ENCODE data around the gene HOXA2. TPM values are rescaled to one million over a fixed set of nuclear protein-coding genes. Genes with fewer than 3 reads are reported as not detected.

Gene HOXA2
- total and polyA plus RNA-seq, 2 of the 13 experiments (the other 11 are each of a cell fraction or from before 2014, with no cell fraction given), result 0.22 to 0.29 TPM

DNA sequence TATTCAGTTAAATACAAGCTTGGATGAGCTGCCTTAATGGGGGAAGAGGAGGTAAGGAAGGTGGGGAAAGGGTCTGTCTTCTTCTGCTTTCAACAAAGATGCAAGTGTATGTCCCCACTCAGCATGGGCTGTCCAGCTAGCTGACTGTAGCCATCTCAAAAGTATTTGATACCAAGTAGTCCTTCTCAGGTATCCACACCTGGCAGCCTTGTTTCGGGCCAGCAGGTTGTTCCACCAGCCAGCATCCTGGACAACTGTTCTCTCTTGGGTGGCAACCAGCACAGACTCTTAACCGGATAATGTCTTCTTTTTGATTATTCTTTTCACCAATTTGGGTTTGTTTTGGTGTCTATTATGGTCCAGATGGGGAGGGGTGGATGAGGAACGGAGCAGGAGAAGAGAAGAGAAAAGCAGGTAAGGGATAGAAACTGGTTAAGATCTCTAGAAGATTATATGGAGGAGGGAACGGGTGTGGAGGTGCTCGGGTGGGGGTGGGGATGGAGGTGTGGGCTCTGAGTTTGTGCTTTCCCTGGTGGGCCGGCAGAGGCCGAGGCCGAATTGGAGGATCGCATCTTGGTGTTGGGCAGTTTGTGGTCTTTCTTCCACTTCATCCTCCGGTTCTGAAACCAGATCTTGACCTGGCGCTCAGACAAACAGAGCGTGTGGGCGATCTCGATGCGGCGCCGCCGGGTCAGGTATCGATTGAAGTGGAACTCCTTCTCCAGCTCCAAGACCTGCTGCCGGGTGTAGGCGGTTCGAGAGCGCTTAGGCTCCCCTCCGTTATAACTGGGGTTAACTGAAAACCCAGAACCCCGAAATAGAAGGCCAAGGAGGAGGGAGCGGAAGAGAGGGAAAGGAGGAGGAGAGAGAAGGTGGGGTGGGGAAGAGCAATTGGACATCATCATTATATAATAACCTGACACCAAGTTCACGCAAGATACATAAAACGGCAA is 26.6 kb upstream of the HOXA2 start (continued):
- 0 out of 2 replicates have a peak, but pooled peaks have one; percentile 9 for TF ChIP-seq ZNF605 (CRISPR knock-in tag; IDR thresholded peaks at IDR 0.05)

DNA sequence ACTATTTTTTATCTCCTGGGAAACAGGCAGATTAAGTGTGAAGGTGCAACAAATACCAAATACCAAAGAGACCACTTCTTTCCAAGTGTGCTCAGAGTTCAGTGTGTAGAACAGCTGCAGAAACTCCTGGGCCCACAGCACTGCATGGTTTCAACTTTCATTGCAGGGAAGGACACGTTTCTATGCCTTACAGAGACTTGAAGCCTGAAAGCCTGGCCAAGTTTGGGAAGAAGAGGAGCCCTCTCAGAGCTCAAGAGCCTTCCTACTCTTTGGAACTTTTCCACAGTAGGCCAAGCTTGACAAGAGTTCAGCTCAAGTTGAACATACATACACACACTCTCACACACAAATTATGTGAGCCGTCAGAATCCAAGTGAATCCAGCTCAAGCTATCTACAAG is 25.6 kb upstream of the HOXA2 start:
- BruUV-seq (replicated peaks), result no TSS peak
- peak; percentile 44 for FAIRE-seq
- peaks cover 0 to 8% of the 10 kb centered on the region in 2 experiments; a peak in 1 of 5 replicates for H3K36me3 ChIP-seq (replicated peaks in 1 of 2; ENCODE audit: control insufficient read depth in 1 of 2, insufficient read depth in 2 of 2, low read length in 2 of 2)
- WGBS (ENCODE audit: low lambda C conversion rate), result 55% methylated on average over 2 of the region's 2 CpGs
- no peak for DNase-seq (ENCODE audit: low spot score)
- peaks cover 88% of the 10 kb centered on the region for H3K4me1 ChIP-seq (ENCODE audit: insufficient read depth, low read length)
- no peak overlapping the region for H3K27ac ChIP-seq (ENCODE audit: extremely low read length, insufficient read depth, low read length)
- 0 out of 2 replicates have a peak overlapping the region, but pooled peaks have one; percentile 11 for H3K4me2 ChIP-seq (ENCODE audit: low read depth, low read length)
- intact Hi-C loops (cut with micrococcal nuclease; ENCODE audit: unreplicated experiment) (no loop called here), in situ Hi-C loops (cut with HindIII; ENCODE audit: extremely low pct_ligation_motif_present, low pct_unique_long_range_greater_than_20kb) (no loop called here)
- CTCF ChIA-PET (ENCODE audit: low intra/inter-chr PET ratio, low total read pairs), result no interaction called here
- peaks cover 9% of the 10 kb centered on the region for H3K79me2 ChIP-seq (ENCODE audit: insufficient read depth, low read length)
- no peaks in the 10 kb centered on the region for H4K20me1 ChIP-seq (ENCODE audit: insufficient read depth, low read length)
- H3K4me3 ChIP-seq (replicated peaks in 1 of 3; ENCODE audit: insufficient read depth in 1 of 3, low read depth in 2 of 3, low read length in 3 of 3), result no peak overlapping the region
- 0 out of 2 replicates have a peak overlapping the region, but pooled peaks have one; percentile 0 for H3K9ac ChIP-seq (ENCODE audit: insufficient read depth, low read depth, low read length)
- no peaks in the 10 kb centered on the region for H3K9me3 ChIP-seq (ENCODE audit: low read length)
- no peak overlapping the region for H2AFZ ChIP-seq (ENCODE audit: low read length)
- no peaks in the 10 kb centered on the region for H3K27me3 ChIP-seq (ENCODE audit: control insufficient read depth in 1 of 2, insufficient read depth in 2 of 2, low read length in 2 of 2)
- POLR2A ChIA-PET, result interaction anchor here (0.9 to 1.2 kb wide), 2 partner anchors 8 to 32 kb away, joined by 3 read pairs; partner anchors contain the start of gene HOXA1
- ATAC-seq, result no peak
- TF ChIP-seq MEIS2 (CRISPR knock-in tag; IDR thresholded peaks at IDR 0.05) (no peak), FIP1L1 (IDR thresholded peaks at IDR 0.05; ENCODE audit: borderline replicate concordance, insufficient read depth, low read depth, low read length) (no peak), RFX5 (IDR thresholded peaks at IDR 0.05; ENCODE audit: low read depth, low read length) (no peak), ZNF143 (CRISPR knock-in tag; IDR thresholded peaks at IDR 0.05) (no peak), CHD4 (IDR thresholded peaks at IDR 0.05; ENCODE audit: borderline replicate concordance, low read length) (no peak), ZNF12 (CRISPR knock-in tag; IDR thresholded peaks at IDR 0.05) (no peak), ZNF251 (CRISPR knock-in tag; IDR thresholded peaks at IDR 0.05) (no peak), POLR2A (IDR thresholded peaks at IDR 0.05; ENCODE audit: insufficient read depth in 1 of 2, low read depth in 2 of 2, low read length in 2 of 2) (no peak), FOXA1 (IDR thresholded peaks at IDR 0.05) (no peak), FOXA1 (CRISPR knock-in tag; IDR thresholded peaks at IDR 0.05) (no peak)
- TF ChIP-seq, protein P1, sequence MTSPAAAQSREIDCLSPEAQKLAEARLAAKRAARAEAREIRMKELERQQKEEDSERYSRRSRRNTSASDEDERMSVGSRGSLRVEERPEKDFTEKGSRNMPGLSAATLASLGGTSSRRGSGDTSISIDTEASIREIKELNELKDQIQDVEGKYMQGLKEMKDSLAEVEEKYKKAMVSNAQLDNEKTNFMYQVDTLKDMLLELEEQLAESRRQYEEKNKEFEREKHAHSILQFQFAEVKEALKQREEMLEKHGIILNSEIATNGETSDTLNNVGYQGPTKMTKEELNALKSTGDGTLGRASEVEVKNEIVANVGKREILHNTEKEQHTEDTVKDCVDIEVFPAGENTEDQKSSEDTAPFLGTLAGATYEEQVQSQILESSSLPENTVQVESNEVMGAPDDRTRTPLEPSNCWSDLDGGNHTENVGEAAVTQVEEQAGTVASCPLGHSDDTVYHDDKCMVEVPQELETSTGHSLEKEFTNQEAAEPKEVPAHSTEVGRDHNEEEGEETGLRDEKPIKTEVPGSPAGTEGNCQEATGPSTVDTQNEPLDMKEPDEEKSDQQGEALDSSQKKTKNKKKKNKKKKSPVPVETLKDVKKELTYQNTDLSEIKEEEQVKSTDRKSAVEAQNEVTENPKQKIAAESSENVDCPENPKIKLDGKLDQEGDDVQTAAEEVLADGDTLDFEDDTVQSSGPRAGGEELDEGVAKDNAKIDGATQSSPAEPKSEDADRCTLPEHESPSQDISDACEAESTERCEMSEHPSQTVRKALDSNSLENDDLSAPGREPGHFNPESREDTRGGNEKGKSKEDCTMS (CRISPR knock-in tag; conservative IDR thresholded peaks at IDR 0.05), result no peak
- TF ChIP-seq, protein P2, sequence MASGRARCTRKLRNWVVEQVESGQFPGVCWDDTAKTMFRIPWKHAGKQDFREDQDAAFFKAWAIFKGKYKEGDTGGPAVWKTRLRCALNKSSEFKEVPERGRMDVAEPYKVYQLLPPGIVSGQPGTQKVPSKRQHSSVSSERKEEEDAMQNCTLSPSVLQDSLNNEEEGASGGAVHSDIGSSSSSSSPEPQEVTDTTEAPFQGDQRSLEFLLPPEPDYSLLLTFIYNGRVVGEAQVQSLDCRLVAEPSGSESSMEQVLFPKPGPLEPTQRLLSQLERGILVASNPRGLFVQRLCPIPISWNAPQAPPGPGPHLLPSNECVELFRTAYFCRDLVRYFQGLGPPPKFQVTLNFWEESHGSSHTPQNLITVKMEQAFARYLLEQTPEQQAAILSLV (CRISPR knock-in tag; IDR thresholded peaks at IDR 0.05; ENCODE audit: borderline replicate concordance), result no peak
- TF ChIP-seq, protein P3, sequence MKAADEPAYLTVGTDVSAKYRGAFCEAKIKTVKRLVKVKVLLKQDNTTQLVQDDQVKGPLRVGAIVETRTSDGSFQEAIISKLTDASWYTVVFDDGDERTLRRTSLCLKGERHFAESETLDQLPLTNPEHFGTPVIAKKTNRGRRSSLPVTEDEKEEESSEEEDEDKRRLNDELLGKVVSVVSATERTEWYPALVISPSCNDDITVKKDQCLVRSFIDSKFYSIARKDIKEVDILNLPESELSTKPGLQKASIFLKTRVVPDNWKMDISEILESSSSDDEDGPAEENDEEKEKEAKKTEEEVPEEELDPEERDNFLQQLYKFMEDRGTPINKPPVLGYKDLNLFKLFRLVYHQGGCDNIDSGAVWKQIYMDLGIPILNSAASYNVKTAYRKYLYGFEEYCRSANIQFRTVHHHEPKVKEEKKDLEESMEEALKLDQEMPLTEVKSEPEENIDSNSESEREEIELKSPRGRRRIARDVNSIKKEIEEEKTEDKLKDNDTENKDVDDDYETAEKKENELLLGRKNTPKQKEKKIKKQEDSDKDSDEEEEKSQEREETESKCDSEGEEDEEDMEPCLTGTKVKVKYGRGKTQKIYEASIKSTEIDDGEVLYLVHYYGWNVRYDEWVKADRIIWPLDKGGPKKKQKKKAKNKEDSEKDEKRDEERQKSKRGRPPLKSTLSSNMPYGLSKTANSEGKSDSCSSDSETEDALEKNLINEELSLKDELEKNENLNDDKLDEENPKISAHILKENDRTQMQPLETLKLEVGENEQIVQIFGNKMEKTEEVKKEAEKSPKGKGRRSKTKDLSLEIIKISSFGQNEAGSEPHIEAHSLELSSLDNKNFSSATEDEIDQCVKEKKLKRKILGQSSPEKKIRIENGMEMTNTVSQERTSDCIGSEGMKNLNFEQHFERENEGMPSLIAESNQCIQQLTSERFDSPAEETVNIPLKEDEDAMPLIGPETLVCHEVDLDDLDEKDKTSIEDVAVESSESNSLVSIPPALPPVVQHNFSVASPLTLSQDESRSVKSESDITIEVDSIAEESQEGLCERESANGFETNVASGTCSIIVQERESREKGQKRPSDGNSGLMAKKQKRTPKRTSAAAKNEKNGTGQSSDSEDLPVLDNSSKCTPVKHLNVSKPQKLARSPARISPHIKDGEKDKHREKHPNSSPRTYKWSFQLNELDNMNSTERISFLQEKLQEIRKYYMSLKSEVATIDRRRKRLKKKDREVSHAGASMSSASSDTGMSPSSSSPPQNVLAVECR (CRISPR knock-in tag; IDR thresholded peaks at IDR 0.05; ENCODE audit: borderline replicate concordance), result no peak

All from HepG2 (cell line).